ENCODE results near the gene FASTK.

GRCh38 chr7:151119055-151119415 lies 38.4 kb upstream of the FASTK start:
- TF ChIP-seq, protein P1, sequence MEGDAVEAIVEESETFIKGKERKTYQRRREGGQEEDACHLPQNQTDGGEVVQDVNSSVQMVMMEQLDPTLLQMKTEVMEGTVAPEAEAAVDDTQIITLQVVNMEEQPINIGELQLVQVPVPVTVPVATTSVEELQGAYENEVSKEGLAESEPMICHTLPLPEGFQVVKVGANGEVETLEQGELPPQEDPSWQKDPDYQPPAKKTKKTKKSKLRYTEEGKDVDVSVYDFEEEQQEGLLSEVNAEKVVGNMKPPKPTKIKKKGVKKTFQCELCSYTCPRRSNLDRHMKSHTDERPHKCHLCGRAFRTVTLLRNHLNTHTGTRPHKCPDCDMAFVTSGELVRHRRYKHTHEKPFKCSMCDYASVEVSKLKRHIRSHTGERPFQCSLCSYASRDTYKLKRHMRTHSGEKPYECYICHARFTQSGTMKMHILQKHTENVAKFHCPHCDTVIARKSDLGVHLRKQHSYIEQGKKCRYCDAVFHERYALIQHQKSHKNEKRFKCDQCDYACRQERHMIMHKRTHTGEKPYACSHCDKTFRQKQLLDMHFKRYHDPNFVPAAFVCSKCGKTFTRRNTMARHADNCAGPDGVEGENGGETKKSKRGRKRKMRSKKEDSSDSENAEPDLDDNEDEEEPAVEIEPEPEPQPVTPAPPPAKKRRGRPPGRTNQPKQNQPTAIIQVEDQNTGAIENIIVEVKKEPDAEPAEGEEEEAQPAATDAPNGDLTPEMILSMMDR (IDR thresholded peaks at IDR 0.05 in 8 of 11, conservative IDR thresholded peaks at IDR 0.05 in 3 of 11), result no peak
- TF ChIP-seq POLR2A (IDR thresholded peaks at IDR 0.05), result no peak
